IPS-20b (cell line): ENCODE results near the gene STK25.

ENCODE experiments used
- H3K27ac ChIP-seq: one replicate; pipeline ENCODE4 v1.5.1; 2013; ENCODE audit warnings: low read length
- H3K27me3 ChIP-seq: 2 replicates; pipeline ENCODE4 v1.6.1; 2013; ENCODE audit warnings: mild to moderate bottlenecking, low read length, inconsistent platforms; ENCODE audit not compliant: insufficient read depth
- H3K36me3 ChIP-seq: 2 replicates; pipeline ENCODE4 v1.6.1; 2013; ENCODE audit warnings: low read depth, mild to moderate bottlenecking, inconsistent platforms, low read length, moderate library complexity; ENCODE audit not compliant: insufficient read depth
- H3K4me1 ChIP-seq: 2 replicates; pipeline ENCODE4 v1.6.1; 2013; ENCODE audit warnings: mild to moderate bottlenecking, control low read depth, inconsistent platforms, low read length, moderate library complexity; ENCODE audit not compliant: insufficient read depth
- H3K4me3 ChIP-seq: 2 replicates; pipeline ENCODE4 v1.5.1; 2013; ENCODE audit warnings: mild to moderate bottlenecking, low read length, inconsistent platforms
- H3K9ac ChIP-seq: 2 replicates; pipeline ENCODE4 v1.6.1; 2013; ENCODE audit warnings: low read depth, mild to moderate bottlenecking, inconsistent platforms, low read length, moderate library complexity
- H3K9me3 ChIP-seq: 2 replicates; pipeline ENCODE4 v1.6.1; 2013; ENCODE audit warnings: mild to moderate bottlenecking, low read depth, low read length, inconsistent platforms; ENCODE audit not compliant: insufficient read depth

Gene STK25

DNA sequence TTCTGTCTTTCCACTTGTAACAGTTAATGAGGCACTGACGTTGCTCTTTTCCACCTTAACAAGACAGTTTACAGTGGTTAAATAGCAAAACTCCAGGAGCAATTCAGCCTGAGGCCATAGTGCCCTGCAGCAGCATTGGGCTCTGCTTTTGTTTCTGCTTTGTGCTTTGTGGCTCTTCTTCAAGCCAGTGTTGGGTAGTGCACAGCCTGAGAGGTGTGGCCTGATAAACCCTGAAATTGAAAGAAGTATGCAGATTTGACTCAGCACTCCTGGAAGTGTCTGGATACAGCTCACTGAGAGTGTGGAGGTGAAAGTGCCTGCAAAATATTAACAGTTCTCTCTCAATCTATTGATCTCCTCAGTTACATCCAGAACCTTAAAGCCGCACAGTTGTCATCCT, 63.0 kb downstream of the STK25 start:
- H3K36me3 ChIP-seq, result peaks cover 36% of the 10 kb centered on the region
- no peaks in the 10 kb centered on the region for H3K27me3 ChIP-seq
- no peaks in the 10 kb centered on the region for H3K9me3 ChIP-seq
- no peak overlapping the region for H3K27ac ChIP-seq
- H3K4me1 ChIP-seq, result no peaks in the 10 kb centered on the region
- H3K4me3 ChIP-seq, result no peak overlapping the region
- H3K9ac ChIP-seq, result no peak overlapping the region

DNA sequence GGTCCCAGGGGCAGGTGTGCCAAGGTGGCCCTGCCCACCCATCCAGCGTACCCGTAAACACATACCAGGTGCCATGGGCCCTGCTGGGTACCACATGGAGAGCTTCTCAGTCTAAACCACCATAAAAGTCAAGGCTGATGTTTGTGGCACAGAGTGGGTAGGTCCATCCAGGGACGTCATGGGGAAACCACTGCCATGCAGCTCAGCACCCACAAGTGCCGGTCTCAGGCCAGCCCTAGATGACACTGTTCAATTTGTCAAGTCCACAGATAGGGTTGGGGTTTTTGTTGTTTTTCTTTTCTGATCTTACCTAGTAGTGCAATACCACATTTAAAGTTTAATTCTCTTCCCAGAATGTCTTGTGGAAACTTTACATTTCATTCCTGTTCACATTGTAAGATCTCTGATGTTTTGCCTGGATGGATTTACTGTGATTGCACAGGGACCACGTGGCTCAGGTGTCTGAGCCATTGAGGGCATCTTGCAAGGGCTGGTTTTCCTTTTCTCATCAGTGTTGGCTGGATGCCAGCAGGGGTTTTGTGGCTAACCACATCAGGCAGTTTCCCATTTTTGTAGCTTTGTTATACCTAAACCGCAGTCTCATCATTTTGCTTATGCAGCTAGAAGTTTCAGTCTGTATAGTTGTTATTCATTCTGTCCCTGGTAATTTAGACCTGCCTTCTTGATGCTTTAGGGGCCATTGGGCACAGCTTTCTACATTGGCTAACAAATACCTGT, 64.7 kb downstream of the STK25 start:
- H3K27me3 ChIP-seq, result no peaks in the 10 kb centered on the region
- no peaks in the 10 kb centered on the region for H3K4me1 ChIP-seq
- no peaks in the 10 kb centered on the region for H3K9me3 ChIP-seq
- H3K4me3 ChIP-seq, result no peak overlapping the region
- no peak overlapping the region for H3K9ac ChIP-seq
- H3K36me3 ChIP-seq, result peaks cover 37% of the 10 kb centered on the region
- no peak overlapping the region for H3K27ac ChIP-seq
